IMR-90 (cell line): ENCODE measurements around the gene SPECC1L. TPM values are rescaled to one million over a fixed set of nuclear protein-coding genes. Genes with fewer than 3 reads are reported as not detected.

Experiments used
- ATAC-seq: fragments of 200-7000 bp; cut with Tn5 transposase; 2 replicates; pipeline ENCODE4 v1.9.1; 2020; ENCODE audit warnings: low read depth, mild to moderate bottlenecking, moderate library complexity
- BruUV-seq: library from RNA; stranded (reverse); fragments of 400-500 nt; replicated peaks from 2 replicates; lab custom pipeline; 2021; lab: Mats Ljungman, UMichigan
- CTCF ChIA-PET: fragments of 300-600 bp; formaldehyde crosslinking; extraction: SDS; loops from one replicate; lab custom pipeline; 2021; ENCODE audit warnings: antibody characterized with exemption; lab: Yijun Ruan, JAX
- POLR2A ChIA-PET: fragments of 300-600 bp; sonication (Branson Sonifier 250); formaldehyde crosslinking; loops from one replicate; lab custom pipeline; 2022; ENCODE audit warnings: antibody characterized with exemption; ENCODE audit not compliant: unreplicated experiment; lab: Charles Lee
- DNase-seq: peaks from one replicate; pipeline ENCODE4 v3.0.0; 2013
- H2AFZ ChIP-seq: replicated peaks from 2 replicates; pipeline ENCODE3; 2013; ENCODE audit warnings: low read length, mild to moderate bottlenecking; ENCODE audit not compliant: poor library complexity
- H2AK5ac ChIP-seq: 2 replicates; pipeline ENCODE4 v1.6.1; 2013; ENCODE audit warnings: low read depth, low read length, inconsistent platforms
- H2AK9ac ChIP-seq: replicated peaks from 2 replicates; pipeline ENCODE3; 2013; ENCODE audit warnings: mild to moderate bottlenecking, low read depth, low read length, moderate library complexity; ENCODE audit not compliant: poor library complexity
- H2BK120ac ChIP-seq: 2 replicates; pipeline ENCODE4 v1.6.1; 2013; ENCODE audit warnings: low read depth, low read length, inconsistent platforms
- H2BK15ac ChIP-seq: 3 replicates; pipeline ENCODE4 v1.6.1; 2013; ENCODE audit warnings: low read depth, low read length, inconsistent platforms
- H2BK20ac ChIP-seq: 2 replicates; pipeline ENCODE4 v1.6.1; 2013; ENCODE audit warnings: low read depth, mild to moderate bottlenecking, inconsistent platforms, low read length, moderate library complexity
- H2BK5ac ChIP-seq: 2 replicates; pipeline ENCODE4 v1.6.1; 2013; ENCODE audit warnings: mild to moderate bottlenecking, low read depth, low read length, inconsistent platforms; ENCODE audit not compliant: poor library complexity, severe bottlenecking
- H3K14ac ChIP-seq: replicated peaks from 2 replicates; pipeline ENCODE4 v1.6.1; 2013; ENCODE audit warnings: low read depth, low read length, inconsistent platforms
- H3K18ac ChIP-seq: 2 replicates; pipeline ENCODE4 v1.6.1; 2013; ENCODE audit warnings: low read depth, low read length, control low read depth
- H3K23ac ChIP-seq: 2 replicates; pipeline ENCODE4 v1.6.1; 2013; ENCODE audit warnings: low read depth, low read length, inconsistent platforms
- H3K27ac ChIP-seq: 2 replicates; pipeline ENCODE4 v1.5.1; 2013; ENCODE audit warnings: mild to moderate bottlenecking, control low read depth, low read length; ENCODE audit not compliant: insufficient read depth
- H3K27me3 ChIP-seq: 2 replicates; pipeline ENCODE4 v1.6.1; 2013; ENCODE audit warnings: low read length; ENCODE audit not compliant: control insufficient read depth, insufficient read depth
- H3K36me3 ChIP-seq: 2 replicates; pipeline ENCODE4 v1.6.1; 2013; ENCODE audit warnings: low read length, mixed read lengths; ENCODE audit not compliant: control insufficient read depth, insufficient read depth
- H3K4ac ChIP-seq: 2 replicates; pipeline ENCODE4 v1.6.1; 2013; ENCODE audit warnings: low read depth, low read length, inconsistent platforms
- H3K4me1 ChIP-seq: 2 replicates; pipeline ENCODE4 v1.6.1; 2013; ENCODE audit warnings: low read length, mixed read lengths; ENCODE audit not compliant: control insufficient read depth, insufficient read depth
- H3K4me2 ChIP-seq: 2 replicates; pipeline ENCODE4 v1.6.1; 2013; ENCODE audit warnings: low read depth, mild to moderate bottlenecking, control low read depth, low read length, moderate library complexity
- H3K4me3 ChIP-seq: 2 replicates; pipeline ENCODE4 v1.5.1; 2013; ENCODE audit warnings: low read depth, mild to moderate bottlenecking, control low read depth, low read length, moderate library complexity; ENCODE audit not compliant: insufficient read depth
- H3K56ac ChIP-seq: 2 replicates; pipeline ENCODE4 v1.6.1; 2013; ENCODE audit warnings: low read length, inconsistent platforms; ENCODE audit not compliant: insufficient read depth; ENCODE audit errors: extremely low read depth
- H3K79me1 ChIP-seq, 2 experiments: 2 replicates each; pipeline ENCODE4 v1.6.1; 2013; ENCODE audit warnings: low read length in 2 of 2, inconsistent platforms in 1 of 2, low read depth in 1 of 2
- H3K9ac ChIP-seq: 2 replicates; pipeline ENCODE4 v1.6.1; 2013; ENCODE audit warnings: low read depth, low read length, control low read depth
- H3K9me1 ChIP-seq: 2 replicates; pipeline ENCODE4 v1.6.1; 2013; ENCODE audit warnings: low read length, inconsistent platforms; ENCODE audit not compliant: insufficient read depth
- H3K9me3 ChIP-seq: 2 replicates; pipeline ENCODE4 v1.6.1; 2013; ENCODE audit warnings: low read length; ENCODE audit not compliant: control insufficient read depth, insufficient read depth
- H4K20me1 ChIP-seq: 2 replicates; pipeline ENCODE4 v1.6.1; 2013; ENCODE audit warnings: low read length, inconsistent platforms; ENCODE audit not compliant: insufficient read depth
- H4K5ac ChIP-seq: 2 replicates; pipeline ENCODE4 v1.6.1; 2013; ENCODE audit warnings: mild to moderate bottlenecking, low read depth, low read length, control low read depth
- H4K8ac ChIP-seq, 2 experiments: 2 replicates each; pipeline ENCODE4 v1.6.1; 2013; ENCODE audit warnings: low read depth in 2 of 2, low read length in 2 of 2, control low read depth in 1 of 2, inconsistent platforms in 1 of 2
- H4K91ac ChIP-seq: 2 replicates; pipeline ENCODE4 v1.6.1; 2013; ENCODE audit warnings: low read depth, low read length, inconsistent platforms; ENCODE audit not compliant: insufficient read depth
- BHLHE40 ChIP-seq: fragments of 150-350 bp; IDR thresholded peaks from 2 replicates; pipeline ENCODE4 v1.6.1; 2016; ENCODE audit warnings: mild to moderate bottlenecking, low read depth, low read length
- FOS ChIP-seq: fragments of 150-350 bp; IDR thresholded peaks from 2 replicates; pipeline ENCODE4 v1.6.1; 2016; ENCODE audit warnings: low read depth, low read length
- NFE2L2 ChIP-seq: fragments of 150-350 bp; IDR thresholded peaks from 2 replicates; pipeline ENCODE4 v1.6.1; 2016; ENCODE audit warnings: low read depth, mild to moderate bottlenecking, low read length
- RFX5 ChIP-seq: IDR thresholded peaks from 2 replicates; pipeline ENCODE4 v1.8.0; 2012; ENCODE audit warnings: low read depth, mild to moderate bottlenecking, low read length, moderate library complexity
- SMC3 ChIP-seq: fragments of 150-350 bp; IDR thresholded peaks from 2 replicates; pipeline ENCODE4 v1.6.1; 2016; ENCODE audit warnings: low read depth, mild to moderate bottlenecking, antibody characterized with exemption, low read length, moderate library complexity
- WGBS, 2 experiments: methylation state at CpG; one replicate each; pipeline versions ENCODE4 v1.1.5 to v1.1.7; 2013; ENCODE audit warnings: missing lambda C conversion rate in 2 of 2; ENCODE audit not compliant: insufficient read length in 1 of 2; ENCODE audit errors: extremely low coverage in 2 of 2; 5-methylcytosine and 5-hydroxymethylcytosine counted together
- dilution Hi-C: fragments of 300-500 bp; cut with HindIII; formaldehyde crosslinking; loops from one replicate; pipeline ENCODE4 v1.14.3; 2018; ENCODE audit warnings: low sequenced_read_pairs; ENCODE audit not compliant: unreplicated experiment
- in situ Hi-C: fragments of 300-500 bp; cut with MboI; formaldehyde crosslinking; loops from 3 replicates; pipeline ENCODE4 v1.14.3; 2019; ENCODE audit warnings: low sequenced_read_pairs, inconsistent platforms, mixed read lengths
- intact Hi-C: fragments of 100-400 bp; cut with micrococcal nuclease; formaldehyde crosslinking; loops from 2 replicates; pipeline ENCODE4 v1.10.0; 2022
- polyA plus RNA-seq, 3 experiments: library from polyadenylated mRNA; depleted of rRNA; stranded (reverse); fragments of >200 nt; gene quantifications; 2 replicates each; pipeline ENCODE4 v1.2.3, GENCODE V29; 2012; ENCODE audit warnings: low replicate concordance in 1 of 3
- total RNA-seq: library from RNA; depleted of rRNA; stranded (reverse); fragments of >200 nt; gene quantifications from 2 replicates; pipeline ENCODE4 v1.2.3, GENCODE V29; 2012
- TF ChIP-seq, protein P1 (sequence below): fragments of 150-350 bp; IDR thresholded peaks from 2 replicates; pipeline ENCODE4 v1.6.1; 2017; ENCODE audit warnings: mild to moderate bottlenecking, antibody characterized with exemption, low read length, low read depth
- TF ChIP-seq, protein P2 (sequence below): fragments of 150-350 bp; IDR thresholded peaks from 2 replicates; pipeline ENCODE4 v1.6.1; 2016; ENCODE audit warnings: low read depth, mild to moderate bottlenecking, low read length, moderate library complexity, borderline replicate concordance

Gene SPECC1L
- total and polyA plus RNA-seq, 2 of the 4 experiments (the other 2 are of a cell fraction): 18.7 to 44.1 TPM

DNA sequence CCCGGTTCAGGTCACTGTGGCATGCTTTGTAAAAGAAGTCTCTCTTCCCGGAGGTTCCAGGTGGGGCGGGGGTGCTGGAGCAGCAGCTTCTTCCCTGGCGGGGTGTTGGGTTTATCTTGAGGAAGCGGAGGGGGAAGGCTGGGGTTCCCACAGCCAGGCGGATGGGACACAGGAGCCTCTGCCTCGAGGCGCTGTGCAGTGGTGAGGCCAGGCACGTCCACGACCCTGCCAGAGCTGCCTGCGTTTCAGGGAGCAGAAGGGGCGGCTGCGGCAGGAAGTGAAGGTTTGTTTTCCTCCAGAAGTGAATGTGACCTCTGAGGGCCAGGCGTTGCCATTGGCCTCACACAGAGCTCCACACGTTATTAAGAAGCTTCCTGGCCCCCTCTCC, 136.6 kb downstream of the SPECC1L start (continued):
- TF ChIP-seq BHLHE40: no peak
- TF ChIP-seq, protein P1, sequence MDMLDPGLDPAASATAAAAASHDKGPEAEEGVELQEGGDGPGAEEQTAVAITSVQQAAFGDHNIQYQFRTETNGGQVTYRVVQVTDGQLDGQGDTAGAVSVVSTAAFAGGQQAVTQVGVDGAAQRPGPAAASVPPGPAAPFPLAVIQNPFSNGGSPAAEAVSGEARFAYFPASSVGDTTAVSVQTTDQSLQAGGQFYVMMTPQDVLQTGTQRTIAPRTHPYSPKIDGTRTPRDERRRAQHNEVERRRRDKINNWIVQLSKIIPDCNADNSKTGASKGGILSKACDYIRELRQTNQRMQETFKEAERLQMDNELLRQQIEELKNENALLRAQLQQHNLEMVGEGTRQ: no peak
- TF ChIP-seq NFE2L2: no peak
- TF ChIP-seq SMC3: no peak
- no peak for TF ChIP-seq RFX5

DNA sequence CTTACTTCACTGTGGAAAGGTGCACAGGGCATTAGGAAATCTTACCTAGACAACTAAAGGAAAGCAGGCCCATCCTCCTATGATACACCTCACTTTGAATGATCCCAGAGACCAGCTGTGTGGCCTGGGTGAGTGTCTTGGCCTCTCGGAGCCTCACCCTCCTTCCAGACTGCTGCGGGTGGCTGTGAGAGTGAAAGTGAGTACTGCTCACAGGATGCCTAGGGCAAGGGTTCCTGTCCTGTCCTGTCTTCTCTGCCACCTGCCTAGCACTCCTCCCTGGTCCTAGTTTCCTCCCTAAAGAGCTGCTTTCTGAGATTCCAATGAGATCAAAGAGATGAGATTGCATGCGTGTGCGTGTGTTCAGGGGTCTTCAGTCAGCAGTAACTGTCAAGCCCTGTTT, 137.3 kb downstream of the SPECC1L start:
- Histone ChIP-seq H3K9me3 (no peaks in the 10 kb centered on the region), H3K56ac (no peak overlapping the region), H4K91ac (no peak overlapping the region), H3K4me3 (no peak overlapping the region), H4K5ac (no peak overlapping the region), H2BK20ac (peak overlapping the region; percentile 27; the same call in 1 of the 2 replicates), H4K20me1 (peaks cover 24% of the 10 kb centered on the region), H3K4ac (peak overlapping the region; percentile 57), H2AFZ (no peak overlapping the region), H3K14ac (peak overlapping the region; percentile 62), H4K8ac (no peak overlapping the region), H2BK15ac (0 out of 3 replicates have a peak overlapping the region, but pooled peaks have one; percentile 28), H3K18ac (no peak overlapping the region), H3K27me3 (no peaks in the 10 kb centered on the region), H2BK120ac (peak overlapping the region; percentile 9; the same call in 1 of the 2 replicates), H3K79me1 (peaks cover 59 to 94% of the 10 kb centered on the region in 2 experiments), H3K4me1 (peaks cover 28% of the 10 kb centered on the region), H2AK5ac (peak overlapping the region; percentile 51), H3K4me2 (no peak overlapping the region), H3K23ac (peak overlapping the region; percentile 49; the same call in 1 of the 2 replicates), H3K27ac (no peak overlapping the region), H2AK9ac (peak overlapping the region; percentile 34), H3K9me1 (peaks cover 53% of the 10 kb centered on the region), H3K9ac (no peak overlapping the region), H3K36me3 (peaks cover 18% of the 10 kb centered on the region; the same call in 1 of the 2 replicates), H2BK5ac (no peak overlapping the region)
- in situ Hi-C loops (no loop called here), dilution Hi-C loops (no loop called here), intact Hi-C loops (no loop called here)
- no peak for DNase-seq
- POLR2A ChIA-PET: no interaction called here
- no CpG with 5 or more reads among the region's 4 CpGs for WGBS, 2 experiments
- no peak for ATAC-seq
- TF ChIP-seq FOS: no peak
- TF ChIP-seq, protein P2, sequence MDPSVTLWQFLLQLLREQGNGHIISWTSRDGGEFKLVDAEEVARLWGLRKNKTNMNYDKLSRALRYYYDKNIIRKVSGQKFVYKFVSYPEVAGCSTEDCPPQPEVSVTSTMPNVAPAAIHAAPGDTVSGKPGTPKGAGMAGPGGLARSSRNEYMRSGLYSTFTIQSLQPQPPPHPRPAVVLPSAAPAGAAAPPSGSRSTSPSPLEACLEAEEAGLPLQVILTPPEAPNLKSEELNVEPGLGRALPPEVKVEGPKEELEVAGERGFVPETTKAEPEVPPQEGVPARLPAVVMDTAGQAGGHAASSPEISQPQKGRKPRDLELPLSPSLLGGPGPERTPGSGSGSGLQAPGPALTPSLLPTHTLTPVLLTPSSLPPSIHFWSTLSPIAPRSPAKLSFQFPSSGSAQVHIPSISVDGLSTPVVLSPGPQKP: no peak
- TF ChIP-seq NFE2L2: no peak
- no TSS peak for BruUV-seq
- CTCF ChIA-PET: no interaction called here
